Endodermal cell (in vitro differentiated cells): ENCODE measurements around the gene RSF1. TPM values are rescaled to one million over a fixed set of nuclear protein-coding genes. Genes with fewer than 3 reads are reported as not detected.

Experiments
- DNase-seq: peaks from one replicate; pipeline ENCODE4 v3.0.0-alpha.2; 2017
- H3K27ac ChIP-seq: 2 replicates; pipeline ENCODE4 v1.5.1; 2013; ENCODE audit warnings: mild to moderate bottlenecking, low read depth, low read length, moderate library complexity
- H3K27me3 ChIP-seq: 2 replicates; pipeline ENCODE4 v1.6.1; 2013; ENCODE audit warnings: mild to moderate bottlenecking, low read length, moderate library complexity; ENCODE audit not compliant: insufficient read depth, control insufficient read depth, poor library complexity, severe bottlenecking
- H3K36me3 ChIP-seq: 2 replicates; pipeline ENCODE4 v1.7.0; 2013; ENCODE audit warnings: mild to moderate bottlenecking, low read length, moderate library complexity; ENCODE audit not compliant: control insufficient read depth, insufficient read depth
- H3K4me1 ChIP-seq: one replicate; pipeline ENCODE4 v1.7.0; 2013; ENCODE audit warnings: low read length; ENCODE audit not compliant: control insufficient read depth, insufficient read depth
- H3K4me3 ChIP-seq: 2 replicates; pipeline ENCODE4 v1.5.1; 2013; ENCODE audit warnings: mild to moderate bottlenecking, low read length, moderate library complexity
- H3K9ac ChIP-seq: 2 replicates; pipeline ENCODE4 v1.6.1; 2013; ENCODE audit warnings: mild to moderate bottlenecking, low read length, moderate library complexity; ENCODE audit not compliant: poor library complexity, severe bottlenecking; ENCODE audit errors: extremely low read depth
- H3K9me3 ChIP-seq: 2 replicates; pipeline ENCODE4 v1.6.1; 2013; ENCODE audit warnings: mild to moderate bottlenecking, low read length, moderate library complexity; ENCODE audit not compliant: control insufficient read depth
- H3K27ac Mint-ChIP-seq: 2 replicates; pipeline ENCODE4 v1.8.0; 2020; ENCODE audit warnings: mixed read lengths
- H3K27me3 Mint-ChIP-seq: 2 replicates; pipeline ENCODE4 v1.8.0; 2021; ENCODE audit warnings: mild to moderate bottlenecking, mixed read lengths; ENCODE audit not compliant: insufficient read depth
- H3K36me3 Mint-ChIP-seq: 2 replicates; pipeline ENCODE4 v1.8.0; 2020; ENCODE audit warnings: low read depth, mixed read lengths
- H3K4me1 Mint-ChIP-seq: 2 replicates; pipeline ENCODE4 v1.8.0; 2020; ENCODE audit warnings: mixed read lengths
- H3K4me3 Mint-ChIP-seq: 2 replicates; pipeline ENCODE4 v1.8.0; 2020; ENCODE audit warnings: mild to moderate bottlenecking, moderate library complexity, mixed read lengths
- H3K9me3 Mint-ChIP-seq: 2 replicates; pipeline ENCODE4 v1.8.0; 2020; ENCODE audit warnings: mild to moderate bottlenecking, mixed read lengths
- WGBS, 2 experiments: methylation state at CpG; one replicate each; pipeline versions ENCODE4 v1.1.5 to v1.1.7; 2013; ENCODE audit warnings: missing lambda C conversion rate in 2 of 2, mixed read lengths in 1 of 2; ENCODE audit not compliant: insufficient coverage in 1 of 2, insufficient read length in 1 of 2; 5-methylcytosine and 5-hydroxymethylcytosine counted together
- total RNA-seq, 2 donors: library from RNA; stranded (reverse); fragmentation: NEBNext Ultra II Directional in 1 of 2; extraction: Animal tissue kit (Norgen Biotek cat#: 25700) in 1 of 2; gene quantifications; 2 replicates in 1 of 2; 3 replicates in 1 of 2; pipeline ENCODE4 v1.2.1, GENCODE V29; 2021
- TF ChIP-seq, protein P1 (sequence below): fragments of 200-600 bp; sonication (generic); conservative IDR thresholded peaks from 2 replicates; pipeline ENCODE4 v1.5.0; 2021; ENCODE audit warnings: antibody characterized with exemption, mild to moderate bottlenecking

RSF1 gene
- total RNA-seq, 2 donors from 2014 or later = 69.3 to 71.0 TPM

DNA sequence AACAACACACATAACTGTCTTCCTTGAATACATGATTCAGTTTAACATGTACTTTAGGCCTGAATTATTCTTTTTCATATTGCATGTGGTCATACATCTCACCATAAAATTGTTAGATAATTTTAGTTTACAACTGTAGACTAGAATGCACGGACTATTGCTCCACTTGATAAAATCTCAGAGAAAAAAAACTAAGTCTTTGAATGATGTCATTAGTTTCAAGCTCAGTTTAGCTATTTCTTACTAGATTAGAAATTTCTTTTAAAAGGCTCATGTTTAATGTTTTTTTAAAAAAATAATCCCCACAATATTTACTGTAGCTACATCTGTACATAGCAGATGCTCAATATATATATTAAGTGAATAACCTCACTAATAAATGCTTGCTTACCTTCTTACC lies 5.1 kb downstream of the RSF1 start:
- Mint-ChIP-seq H3K36me3 (peaks cover 31% of the 10 kb centered on the region), H3K9me3 (peaks cover 12% of the 10 kb centered on the region), H3K27me3 (no peaks in the 10 kb centered on the region), H3K4me1 (peaks cover 9% of the 10 kb centered on the region), H3K4me3 (no peak overlapping the region), H3K27ac (no peak overlapping the region)
- no peak overlapping the region for H3K9ac ChIP-seq
- DNase-seq = no peak
- H3K9me3 ChIP-seq = peaks cover 13% of the 10 kb centered on the region
- no peaks in the 10 kb centered on the region for H3K4me1 ChIP-seq
- H3K27ac ChIP-seq = no peak overlapping the region
- no peaks in the 10 kb centered on the region for H3K27me3 ChIP-seq
- no peak overlapping the region for H3K4me3 ChIP-seq
- peaks cover 20% of the 10 kb centered on the region for H3K36me3 ChIP-seq
- WGBS, 2 experiments = 90% methylated on average over 1 of the region's 1 CpG; no CpG with 5 or more reads in 1 of the 2 experiments
- TF ChIP-seq, protein P1, sequence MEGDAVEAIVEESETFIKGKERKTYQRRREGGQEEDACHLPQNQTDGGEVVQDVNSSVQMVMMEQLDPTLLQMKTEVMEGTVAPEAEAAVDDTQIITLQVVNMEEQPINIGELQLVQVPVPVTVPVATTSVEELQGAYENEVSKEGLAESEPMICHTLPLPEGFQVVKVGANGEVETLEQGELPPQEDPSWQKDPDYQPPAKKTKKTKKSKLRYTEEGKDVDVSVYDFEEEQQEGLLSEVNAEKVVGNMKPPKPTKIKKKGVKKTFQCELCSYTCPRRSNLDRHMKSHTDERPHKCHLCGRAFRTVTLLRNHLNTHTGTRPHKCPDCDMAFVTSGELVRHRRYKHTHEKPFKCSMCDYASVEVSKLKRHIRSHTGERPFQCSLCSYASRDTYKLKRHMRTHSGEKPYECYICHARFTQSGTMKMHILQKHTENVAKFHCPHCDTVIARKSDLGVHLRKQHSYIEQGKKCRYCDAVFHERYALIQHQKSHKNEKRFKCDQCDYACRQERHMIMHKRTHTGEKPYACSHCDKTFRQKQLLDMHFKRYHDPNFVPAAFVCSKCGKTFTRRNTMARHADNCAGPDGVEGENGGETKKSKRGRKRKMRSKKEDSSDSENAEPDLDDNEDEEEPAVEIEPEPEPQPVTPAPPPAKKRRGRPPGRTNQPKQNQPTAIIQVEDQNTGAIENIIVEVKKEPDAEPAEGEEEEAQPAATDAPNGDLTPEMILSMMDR = no peak

DNA sequence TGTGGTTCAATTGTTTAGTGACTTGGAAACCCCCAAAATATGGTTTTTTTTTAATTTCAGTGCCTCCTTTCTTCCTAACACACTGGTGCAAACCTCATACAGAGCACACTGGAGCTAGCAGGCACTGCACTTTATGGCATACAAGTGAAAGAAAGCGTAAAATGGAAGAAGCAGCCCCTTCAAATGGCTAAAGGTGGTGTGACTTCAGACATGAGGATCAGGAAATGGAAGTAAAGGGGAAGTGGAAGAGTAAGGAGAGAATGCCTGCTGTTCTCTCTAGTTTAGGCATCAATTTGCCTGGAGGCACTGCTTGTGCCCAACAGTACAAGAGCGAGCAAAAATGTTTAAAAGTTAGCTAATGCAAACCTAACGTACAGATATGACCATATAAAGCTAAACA lies 5.7 kb downstream of the RSF1 start:
- no peak overlapping the region for H3K27ac Mint-ChIP-seq
- peaks cover 20% of the 10 kb centered on the region for H3K36me3 ChIP-seq
- no peak overlapping the region for H3K9ac ChIP-seq
- 96 to 100% methylated on average over 2 to 3 of the region's 3 CpGs for WGBS, 2 experiments
- no peaks in the 10 kb centered on the region for H3K27me3 Mint-ChIP-seq
- no peaks in the 10 kb centered on the region for H3K27me3 ChIP-seq
- peaks cover 34% of the 10 kb centered on the region for H3K36me3 Mint-ChIP-seq
- H3K4me1 ChIP-seq = no peaks in the 10 kb centered on the region
- peaks cover 13% of the 10 kb centered on the region for H3K9me3 ChIP-seq
- H3K4me1 Mint-ChIP-seq = peaks cover 9% of the 10 kb centered on the region
- no peak overlapping the region for H3K27ac ChIP-seq
- TF ChIP-seq, protein P1 = no peak
- H3K4me3 Mint-ChIP-seq = no peak overlapping the region
- no peak overlapping the region for H3K4me3 ChIP-seq
- no peak for DNase-seq
- H3K9me3 Mint-ChIP-seq = peaks cover 12% of the 10 kb centered on the region

DNA sequence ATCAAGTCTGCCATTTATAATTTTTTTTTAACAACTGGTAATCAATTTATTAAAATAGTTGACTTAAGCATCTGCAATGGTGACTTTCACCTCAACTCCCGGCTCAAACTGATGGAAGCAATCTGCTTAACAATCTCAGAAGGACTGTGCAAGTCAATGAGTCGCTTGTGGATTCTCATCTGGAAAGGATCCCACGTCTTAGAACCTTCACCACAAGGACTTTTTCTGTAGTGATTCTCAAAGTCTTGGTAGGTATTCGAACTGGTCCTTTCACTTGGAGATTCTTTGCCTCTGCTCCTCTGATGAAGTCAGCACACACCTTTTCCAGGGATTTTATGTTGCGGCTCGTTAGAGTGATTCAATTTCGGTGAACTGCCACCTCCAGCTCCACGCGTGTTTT lies 7.3 kb downstream of the RSF1 start:
- TF ChIP-seq, protein P1 = no peak
- Histone ChIP-seq H3K4me1 (no peaks in the 10 kb centered on the region), H3K36me3 (peaks cover 20% of the 10 kb centered on the region), H3K27me3 (no peaks in the 10 kb centered on the region), H3K9me3 (peaks cover 13% of the 10 kb centered on the region), H3K4me3 (no peak overlapping the region), H3K27ac (no peak overlapping the region), H3K9ac (no peak overlapping the region)
- 92 to 95% methylated on average over 9 of the region's 9 CpGs for WGBS, 2 experiments
- no peak for DNase-seq
- Mint-ChIP-seq H3K27ac (no peak overlapping the region), H3K4me1 (peaks cover 2% of the 10 kb centered on the region), H3K36me3 (peaks cover 34% of the 10 kb centered on the region), H3K9me3 (peaks cover 12% of the 10 kb centered on the region), H3K4me3 (no peak overlapping the region), H3K27me3 (no peaks in the 10 kb centered on the region)
